Dermis microvascular lymphatic vessel endothelial cell (primary cell): ENCODE measurements around the gene TUFM. TPM values are rescaled to one million over a fixed set of nuclear protein-coding genes. Genes with fewer than 3 reads are reported as not detected.
"Not testable (repeated sequence)": the region's sequence is repeated elsewhere in the genome, so short reads cannot be mapped to it uniquely, and the experiment has no call there.

Source experiments
- DNase-seq, 2 donors: peaks; one replicate each; pipeline versions ENCODE4 v3.0.0 to v3.0.0-alpha.2; 2010; ENCODE audit warnings: low read depth in 2 of 2
- total RNA-seq: library from RNA; depleted of rRNA; stranded (reverse); fragments of >200 nt; gene quantifications from 2 replicates; pipeline ENCODE4 v1.2.1, GENCODE V29; 2014

Gene TUFM
- total RNA-seq, 1 donor from 2014 or later = 118 TPM

DNA sequence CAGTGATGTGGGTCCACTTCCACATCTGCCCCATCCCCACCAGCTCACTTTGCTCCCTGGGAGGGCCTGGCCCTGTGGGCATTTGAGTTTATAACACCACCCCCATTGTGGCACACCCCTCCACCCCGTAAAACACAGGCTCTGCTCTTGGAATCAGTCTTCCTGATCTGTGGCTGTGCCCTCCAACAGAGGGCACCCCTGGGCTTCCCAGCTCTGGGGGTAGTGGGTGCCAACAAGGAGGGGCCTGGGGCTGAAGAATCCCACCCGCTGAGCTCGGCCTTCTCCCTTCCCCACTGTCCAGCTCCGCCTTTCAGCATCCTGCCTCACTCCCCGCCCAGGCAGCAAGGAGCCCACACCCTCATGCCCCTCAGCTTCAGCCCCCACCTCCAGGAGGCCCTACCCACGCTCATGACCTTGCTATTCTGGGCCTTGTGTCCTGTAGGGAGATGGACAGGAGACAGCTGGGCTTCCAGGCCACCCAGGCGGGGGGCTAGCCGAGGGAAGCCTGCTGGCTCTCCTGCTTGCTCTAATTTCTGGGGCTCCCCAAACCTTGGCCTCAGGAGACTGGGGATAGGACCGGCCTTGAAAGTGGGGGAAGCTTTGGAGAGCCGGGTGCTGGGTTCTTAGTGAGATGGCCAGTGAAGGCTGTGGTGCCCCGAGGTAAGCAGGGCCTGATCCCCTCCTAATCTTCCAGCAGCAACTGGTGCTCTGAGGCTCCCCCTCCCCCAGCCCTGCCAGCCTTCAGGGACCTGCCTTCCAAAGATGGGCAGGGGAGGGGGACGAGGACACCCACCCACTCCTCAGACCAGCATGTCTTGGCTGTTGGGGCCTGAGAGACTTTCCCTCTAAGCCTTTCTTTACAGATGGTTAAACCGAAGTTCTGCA, 29.2 kb upstream of the TUFM start:
- DNase-seq = no peak

DNA sequence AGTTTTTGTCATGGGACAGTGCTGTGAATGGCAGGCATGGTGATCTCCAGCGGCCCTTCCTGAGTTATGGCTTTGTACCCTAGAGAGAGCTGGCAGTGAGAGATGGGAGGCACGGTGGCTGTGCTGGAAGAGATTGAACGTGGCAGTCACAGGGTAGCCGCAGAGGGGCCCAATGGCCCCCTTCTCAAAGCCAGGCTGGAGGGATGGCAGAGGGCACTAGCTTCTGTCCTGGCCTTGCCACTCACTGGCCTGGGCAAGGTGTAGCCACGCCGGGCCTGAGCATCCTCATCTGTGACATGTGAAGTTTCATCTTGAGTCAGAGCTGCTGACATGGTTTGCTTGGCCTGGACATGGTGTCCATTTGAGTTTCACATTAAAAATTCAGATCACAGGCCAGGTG, 28.3 kb upstream of the TUFM start:
- DNase-seq = no peak

DNA sequence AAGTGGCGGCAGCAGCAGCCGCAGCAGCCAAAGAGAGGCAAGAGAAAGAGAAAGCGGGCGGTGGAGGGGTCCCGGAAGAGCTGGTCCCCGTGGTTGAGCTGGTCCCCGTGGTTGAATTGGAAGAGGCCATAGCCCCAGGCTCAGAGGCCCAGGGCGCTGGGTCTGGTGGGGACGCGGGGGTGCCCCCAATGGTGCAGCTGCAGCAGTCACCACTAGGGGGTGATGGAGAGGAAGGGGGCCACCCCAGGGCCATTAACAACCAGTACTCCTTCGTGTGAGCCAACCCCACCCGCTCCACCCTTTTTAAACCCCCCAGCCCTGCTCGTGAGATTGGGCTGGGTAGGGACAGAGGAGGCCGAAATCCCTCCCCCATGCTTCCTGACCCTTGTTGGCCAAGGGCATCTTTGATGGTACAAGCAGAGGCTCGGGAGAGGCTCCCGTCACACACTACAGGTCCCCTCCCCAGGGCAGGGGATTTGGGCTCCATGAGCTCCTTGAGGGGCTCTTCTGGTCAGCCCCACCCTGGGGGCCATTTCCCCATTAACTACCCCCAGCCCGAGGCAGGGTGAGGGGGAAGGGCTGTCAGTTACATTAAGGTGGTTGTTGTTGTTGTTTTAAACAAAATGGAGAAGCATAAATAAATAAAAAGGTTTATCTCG, 27.5 kb upstream of the TUFM start:
- DNase-seq = peak in 1 of 2 donors; percentile 18

DNA sequence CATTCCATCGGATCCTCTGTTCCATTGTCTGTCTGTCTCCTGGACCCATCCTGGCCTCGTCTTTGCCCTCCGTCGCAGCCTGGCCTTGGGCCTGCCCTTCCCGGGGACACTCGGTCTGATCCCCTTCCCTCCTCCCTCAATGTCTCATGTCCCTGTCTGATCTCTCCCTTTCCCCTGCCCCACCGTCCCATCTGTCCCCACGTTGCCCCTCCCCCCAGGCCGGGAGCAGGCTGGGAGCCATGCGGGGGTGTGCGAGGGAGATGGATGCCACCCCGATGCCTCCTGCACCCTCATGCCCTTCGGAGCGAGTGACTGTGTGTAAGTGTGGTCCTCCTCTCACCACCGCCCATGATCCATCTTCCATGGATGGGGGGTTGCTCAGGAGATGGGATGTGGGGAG, 26.8 kb upstream of the TUFM start:
- no peak for DNase-seq

DNA sequence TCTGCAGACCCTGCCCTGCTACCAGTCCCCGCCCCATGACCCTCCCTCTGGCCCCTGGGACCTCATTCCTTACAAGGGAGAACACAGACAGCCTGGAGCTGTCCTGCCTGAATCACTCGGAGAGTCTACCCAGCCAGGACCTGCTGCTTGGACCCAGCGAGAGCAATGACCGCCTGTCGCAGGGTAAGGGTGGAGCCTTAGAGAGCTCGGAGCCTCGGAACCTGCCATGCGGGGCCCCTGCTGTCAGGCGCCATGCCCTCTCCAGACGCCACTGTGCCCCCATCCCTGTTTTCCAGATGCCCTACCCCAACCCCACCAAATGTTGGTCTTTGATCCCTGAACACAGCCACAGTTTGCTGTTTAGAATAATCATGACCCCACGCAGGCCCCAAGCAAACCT, 23.1 kb upstream of the TUFM start:
- DNase-seq = no peak

DNA sequence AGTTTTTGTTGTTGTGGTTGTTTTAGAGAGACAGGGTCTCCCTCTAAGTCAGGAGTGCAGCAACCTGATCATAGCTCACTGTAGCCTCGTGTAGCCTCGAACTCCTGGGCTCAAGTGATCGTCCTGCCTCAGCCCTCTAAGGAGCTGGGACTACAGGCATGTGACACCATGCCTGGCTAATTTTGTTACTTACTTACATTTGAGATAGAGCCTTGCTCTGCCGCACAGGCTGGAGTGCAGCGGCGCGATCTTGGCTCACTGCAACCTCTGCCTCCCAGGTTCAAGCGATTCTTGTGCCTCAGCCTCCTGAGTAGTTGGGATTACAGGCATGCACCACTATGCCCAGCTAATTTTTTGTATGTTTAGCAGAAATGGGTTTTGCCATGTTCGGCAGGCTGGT, 21.5 kb upstream of the TUFM start:
- not testable (repeated sequence) for DNase-seq

DNA sequence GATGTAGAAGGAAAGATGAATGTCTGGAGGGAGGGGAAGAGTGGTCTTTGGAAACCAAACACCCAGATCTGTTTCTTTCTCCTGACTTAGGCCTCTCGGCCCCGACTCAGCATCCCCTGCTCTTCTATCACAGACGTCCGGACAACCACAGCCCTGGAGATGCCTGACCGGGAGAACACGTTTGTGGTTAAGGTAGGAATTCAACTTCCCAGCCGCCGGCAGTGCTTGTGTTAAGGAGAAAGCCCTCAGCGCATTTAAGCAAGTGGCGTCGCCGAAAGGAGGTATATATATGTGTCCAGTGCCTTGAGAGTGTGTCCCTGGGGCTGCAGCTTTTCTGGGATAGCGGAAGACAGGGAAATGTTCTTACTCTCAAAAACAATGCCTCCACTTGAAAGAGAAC, 21.1 kb upstream of the TUFM start:
- DNase-seq = no peak

DNA sequence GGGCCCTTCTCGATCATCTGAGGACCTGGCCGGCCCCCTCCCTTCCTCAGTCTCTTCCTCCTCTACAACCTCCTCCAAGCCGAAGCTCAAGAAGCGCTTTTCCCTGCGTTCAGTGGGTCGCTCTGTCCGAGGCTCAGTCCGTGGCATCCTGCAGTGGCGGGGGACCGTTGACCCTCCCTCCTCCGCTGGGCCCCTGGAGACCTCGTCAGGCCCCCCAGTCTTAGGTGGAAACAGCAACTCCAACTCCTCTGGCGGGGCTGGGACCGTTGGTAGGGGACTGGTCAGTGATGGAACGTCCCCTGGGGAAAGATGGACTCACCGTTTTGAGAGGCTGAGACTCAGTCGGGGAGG, 20.3 kb upstream of the TUFM start:
- DNase-seq = no peak

DNA sequence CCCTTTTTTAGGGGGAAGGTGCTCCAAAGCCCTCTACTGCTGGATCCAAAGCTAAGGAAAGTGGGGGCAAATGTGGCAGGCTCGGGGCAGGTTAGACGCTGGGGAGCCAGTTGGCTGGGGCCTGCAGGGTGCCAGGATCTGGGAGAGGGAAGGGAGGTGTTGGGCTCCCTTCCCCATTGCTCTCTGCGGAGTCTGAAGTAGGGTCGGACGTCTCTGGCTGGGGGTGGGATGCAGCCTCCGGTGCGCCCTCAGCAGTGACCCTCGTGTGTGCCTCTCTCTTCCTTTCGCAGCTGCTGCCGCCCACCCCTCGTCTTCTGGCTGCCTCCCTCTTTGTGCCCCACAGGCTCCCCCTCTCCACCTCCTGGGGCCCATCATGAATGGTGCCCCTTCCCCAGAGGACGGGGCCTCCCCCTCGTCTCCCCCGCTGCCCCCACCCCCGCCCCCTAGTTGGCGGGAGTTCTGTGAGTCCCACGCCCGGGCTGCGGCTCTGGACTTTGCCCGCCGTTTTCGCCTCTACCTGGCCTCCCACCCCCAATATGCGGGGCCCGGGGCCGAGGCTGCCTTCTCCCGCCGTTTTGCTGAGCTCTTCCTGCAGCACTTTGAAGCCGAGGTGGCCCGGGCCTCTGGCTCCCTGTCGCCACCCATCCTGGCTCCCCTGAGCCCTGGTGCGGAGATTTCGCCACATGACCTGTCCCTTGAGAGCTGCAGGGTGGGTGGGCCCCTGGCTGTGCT, 19.7 kb upstream of the TUFM start:
- no peak for DNase-seq

DNA sequence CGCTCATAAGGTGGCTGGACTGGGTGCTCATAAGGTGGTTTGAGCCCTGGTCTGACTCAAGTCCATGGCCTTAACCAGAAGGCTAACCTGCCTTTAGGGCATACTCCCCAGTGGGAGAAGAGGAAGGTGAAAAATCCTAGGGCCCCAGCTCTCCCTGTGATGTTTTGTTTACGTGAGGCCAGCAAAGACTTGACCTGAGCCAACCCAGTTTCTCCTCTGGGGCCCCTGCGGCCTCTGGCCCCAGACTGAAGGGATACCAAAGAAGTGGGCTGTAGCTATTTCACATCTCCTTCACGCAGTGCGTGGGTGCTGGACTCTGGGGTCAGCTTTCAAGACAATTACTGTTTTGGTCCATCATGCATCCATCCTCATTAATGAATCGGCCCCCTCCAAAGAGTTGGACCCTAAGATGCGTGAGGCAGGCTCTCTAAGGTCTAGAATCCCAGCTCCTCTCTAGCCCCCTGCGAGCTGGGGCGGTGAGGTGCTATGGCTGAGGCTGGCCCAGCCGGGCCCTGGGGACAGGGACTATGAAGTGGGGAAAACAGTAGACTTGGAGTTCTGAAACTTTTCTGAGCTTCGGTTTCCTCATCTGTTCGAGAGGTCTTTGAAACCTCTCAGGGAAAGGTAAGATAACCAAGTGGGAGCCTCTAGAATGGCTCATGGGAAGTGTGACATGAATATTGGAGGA, 19.0 kb upstream of the TUFM start:
- DNase-seq = no peak

DNA sequence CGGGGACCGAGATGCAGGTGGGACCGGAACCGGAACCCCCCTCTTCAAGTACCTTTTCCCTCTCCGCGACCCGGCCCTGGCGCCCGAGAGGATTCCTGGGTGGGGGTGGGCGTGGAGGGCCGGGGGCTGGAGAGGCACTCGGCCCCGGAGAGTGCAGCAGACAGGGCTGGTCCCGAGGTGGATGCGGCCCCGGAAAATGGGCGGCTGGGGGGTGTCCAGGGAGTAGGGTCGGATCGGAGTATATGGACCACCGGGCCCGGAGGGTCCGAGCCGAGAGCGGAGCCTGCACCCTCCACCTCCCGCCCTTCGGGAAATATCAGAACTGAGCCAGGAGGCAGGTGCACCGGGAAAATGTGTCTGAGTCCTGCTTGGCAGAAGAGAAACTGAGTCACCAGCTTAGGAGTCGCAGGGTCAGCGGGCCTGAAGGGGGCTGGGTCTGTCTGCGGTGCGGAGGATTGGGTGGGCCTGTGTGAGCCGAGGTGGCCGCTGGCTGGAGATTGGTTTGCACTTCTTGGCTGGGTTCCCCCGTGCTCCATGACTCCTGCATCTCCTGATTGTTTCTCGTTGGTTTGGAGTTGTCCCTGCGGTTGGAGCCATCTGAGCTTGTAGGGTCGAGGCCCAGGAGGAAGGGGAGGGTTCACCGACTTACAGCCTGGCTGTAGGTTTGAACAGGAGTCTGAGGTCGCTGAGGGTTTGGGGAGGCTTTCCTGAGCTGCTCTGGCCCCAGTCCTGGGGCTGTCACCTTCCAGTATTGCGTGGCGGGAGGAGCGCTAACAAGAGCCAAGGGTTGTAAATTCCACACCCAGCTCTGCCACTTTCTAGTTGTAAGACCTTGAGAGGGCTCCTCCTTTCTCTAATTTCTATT, 18.0 kb upstream of the TUFM start:
- DNase-seq = peak in 1 of 2 donors; percentile 51

DNA sequence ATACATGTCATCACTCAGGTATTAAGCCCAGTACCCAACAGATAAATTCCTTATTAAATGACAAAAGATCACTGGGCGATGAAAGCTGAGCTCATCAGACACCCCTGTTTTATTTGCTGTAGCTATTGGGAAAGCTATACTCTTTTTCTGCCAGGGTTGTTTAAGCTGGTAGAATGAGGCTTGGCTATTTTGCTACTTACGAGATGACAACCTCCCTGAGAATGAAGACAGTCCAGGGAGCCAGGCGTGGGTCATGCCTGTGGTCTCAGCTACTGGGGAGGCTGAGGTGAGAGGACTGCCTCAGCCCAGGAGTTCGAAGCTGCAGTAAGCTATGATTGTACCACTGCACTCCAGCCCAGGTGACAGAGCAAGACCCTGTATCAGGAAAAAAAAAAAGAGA, 13.2 kb upstream of the TUFM start:
- no peak for DNase-seq

DNA sequence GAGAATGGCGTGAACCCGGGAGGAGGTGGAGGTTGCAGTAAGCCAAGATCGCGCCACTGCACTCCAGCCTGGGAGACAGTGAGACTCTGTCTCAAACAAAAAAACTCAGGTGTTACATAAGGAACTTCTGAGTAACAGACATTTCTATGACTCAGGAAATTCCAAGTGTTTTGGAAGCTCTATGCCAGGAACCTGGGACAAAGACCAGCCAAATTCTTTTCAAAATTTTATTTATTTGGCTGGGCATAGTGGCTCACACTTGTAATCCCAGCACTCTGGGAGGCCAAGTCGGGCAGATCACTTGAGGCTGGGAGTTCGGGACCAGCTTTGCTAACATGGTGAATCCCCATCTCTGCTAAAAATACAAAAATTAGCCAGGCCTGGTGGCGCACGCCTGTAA, 12.3 kb upstream of the TUFM start:
- no peak for DNase-seq

DNA sequence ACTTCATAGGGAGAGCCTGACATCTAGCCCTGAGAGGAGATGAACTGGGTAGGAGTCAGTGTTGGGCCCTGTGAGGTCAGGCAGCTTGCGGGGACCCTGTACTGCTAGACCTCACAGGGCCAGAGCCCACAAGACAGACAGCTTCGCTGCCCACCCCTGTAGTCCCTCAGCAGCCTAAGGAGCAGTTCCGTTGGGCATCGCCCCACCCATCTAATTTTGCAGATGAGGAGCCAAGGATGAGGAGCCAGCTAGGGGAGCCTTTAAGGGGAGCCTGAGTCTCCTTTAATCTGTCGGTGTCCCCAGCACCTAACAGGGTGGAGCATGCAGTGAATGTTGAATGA, 755 bp upstream of the TUFM start:
- no peak for DNase-seq

DNA sequence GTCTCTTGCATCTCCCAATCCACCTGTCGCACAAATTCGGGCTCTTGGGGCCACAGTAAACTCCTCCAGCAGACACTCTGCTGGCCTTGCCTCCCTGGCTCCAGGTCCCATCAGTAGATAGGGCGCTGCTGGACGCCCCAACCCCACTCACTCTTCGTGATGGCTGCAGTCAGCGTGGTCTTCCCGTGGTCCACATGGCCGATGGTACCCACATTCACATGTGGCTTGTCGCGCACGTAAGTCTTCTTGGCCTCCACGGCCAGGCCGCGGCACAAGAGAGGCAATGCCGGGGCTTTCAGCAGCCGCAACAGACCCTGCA, 428 bp downstream of the TUFM start:
- DNase-seq = no peak

DNA sequence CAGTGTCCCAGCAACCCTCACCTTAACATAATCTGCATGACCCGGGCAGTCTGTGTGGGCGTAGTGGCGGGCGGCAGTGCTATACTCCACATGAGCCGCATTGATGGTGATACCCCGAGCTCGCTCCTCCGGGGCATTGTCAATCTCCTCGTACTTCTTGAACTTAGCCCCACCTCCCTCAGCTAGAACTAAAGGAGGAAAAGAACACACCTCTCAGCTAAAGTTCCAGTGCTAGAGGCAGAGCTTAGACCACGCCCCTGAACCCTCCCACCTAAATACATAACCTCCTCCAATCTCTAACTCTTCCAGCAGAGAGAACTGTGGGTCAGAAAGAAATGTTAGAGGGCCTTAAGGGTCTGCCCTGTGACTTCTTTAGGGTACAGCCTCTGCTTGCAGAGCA, 855 bp downstream of the TUFM start:
- peak in 1 of 2 donors; percentile 41 for DNase-seq

DNA sequence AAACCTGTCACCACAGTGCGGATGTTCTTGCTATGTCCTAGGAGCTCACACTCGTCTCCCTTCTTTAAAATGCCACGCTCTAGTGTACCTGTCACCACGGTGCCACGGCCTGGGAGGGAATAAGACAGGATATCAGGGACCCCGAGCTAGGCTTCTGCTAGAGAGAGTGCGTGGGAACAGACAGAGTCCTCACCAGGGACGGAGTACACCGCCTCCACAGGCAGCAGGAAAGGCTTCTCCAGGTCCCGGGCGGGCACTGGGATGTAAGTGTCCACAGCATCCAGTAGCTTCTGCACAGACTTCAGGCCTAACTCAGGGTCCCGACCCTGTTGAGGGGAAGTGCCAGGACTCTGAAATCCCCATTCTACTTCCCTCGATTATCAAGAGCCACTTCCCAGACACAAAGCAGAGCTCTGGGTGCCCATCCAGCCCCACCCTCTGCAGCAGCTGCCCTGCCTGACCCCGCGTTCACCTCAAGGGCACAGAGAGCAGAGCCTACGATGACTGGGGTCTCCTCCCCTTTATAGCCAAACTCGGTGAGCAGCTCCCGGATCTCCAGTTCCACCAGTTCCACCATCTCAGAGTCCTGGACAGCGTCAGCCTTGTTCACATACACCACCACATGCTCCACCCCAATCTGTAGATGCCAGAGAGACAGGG, 1.8 kb downstream of the TUFM start:
- DNase-seq = no peak

DNA sequence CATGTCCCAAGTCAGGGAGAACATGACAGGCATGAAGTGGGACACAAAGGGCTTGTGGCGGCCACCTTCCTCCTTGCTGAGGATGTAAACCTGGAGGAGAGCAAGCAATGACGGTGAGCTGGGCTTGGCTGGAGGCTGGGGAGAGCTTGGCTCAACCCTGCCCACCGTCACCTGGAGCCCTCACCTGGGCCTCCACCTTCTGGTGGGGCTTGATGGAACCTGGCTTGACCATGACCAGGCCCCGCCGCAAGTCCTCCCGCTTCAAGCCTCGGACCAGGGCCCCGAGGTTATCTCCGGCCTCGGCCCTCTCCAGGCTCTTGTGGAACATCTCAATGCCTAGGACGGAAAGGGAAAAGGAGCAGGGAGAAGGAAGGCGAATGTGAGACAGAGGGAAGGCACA, 2.4 kb downstream of the TUFM start:
- DNase-seq = no peak

DNA sequence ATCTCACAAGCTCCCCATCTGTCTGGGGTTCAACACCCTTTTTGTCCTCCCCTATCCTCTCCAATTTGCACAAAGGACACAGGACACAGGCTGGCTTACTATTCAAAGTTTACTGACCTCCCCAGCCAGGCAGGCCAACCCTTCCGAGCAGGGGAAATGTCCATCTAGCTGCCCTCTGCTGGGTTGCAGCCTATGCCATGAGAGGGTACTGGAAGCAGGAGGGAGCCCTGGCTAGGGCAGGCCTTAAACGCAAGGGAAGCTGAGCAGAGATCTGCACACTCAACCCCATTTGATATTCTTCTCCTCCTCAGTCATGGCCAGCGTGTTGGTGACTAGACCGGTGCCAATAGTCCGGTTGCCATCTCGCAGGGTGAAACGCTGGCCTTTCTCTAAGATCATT, 3.5 kb downstream of the TUFM start:
- no peak for DNase-seq

DNA sequence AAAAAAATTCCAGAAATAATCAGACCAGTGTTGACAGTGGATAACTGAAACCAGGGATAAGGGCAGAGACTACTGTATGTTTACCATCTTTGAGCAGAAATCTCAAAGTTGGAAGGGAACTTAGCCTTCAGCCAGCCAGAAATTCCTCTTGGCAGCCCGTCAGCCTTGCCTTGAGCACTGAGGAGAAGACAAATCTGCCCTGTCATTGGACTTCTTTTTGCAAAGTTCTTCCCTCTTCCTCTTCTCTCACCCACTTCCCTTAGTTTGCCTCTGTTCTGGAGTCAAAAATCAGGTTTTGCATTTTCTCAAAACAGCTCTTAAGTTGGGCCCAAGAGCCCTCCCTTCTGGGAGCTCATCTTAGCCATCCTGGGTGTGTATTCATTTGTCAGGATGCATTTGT, 6.2 kb downstream of the TUFM start:
- no peak for DNase-seq
